ENCODE data around the gene RPTOR.

DNA sequence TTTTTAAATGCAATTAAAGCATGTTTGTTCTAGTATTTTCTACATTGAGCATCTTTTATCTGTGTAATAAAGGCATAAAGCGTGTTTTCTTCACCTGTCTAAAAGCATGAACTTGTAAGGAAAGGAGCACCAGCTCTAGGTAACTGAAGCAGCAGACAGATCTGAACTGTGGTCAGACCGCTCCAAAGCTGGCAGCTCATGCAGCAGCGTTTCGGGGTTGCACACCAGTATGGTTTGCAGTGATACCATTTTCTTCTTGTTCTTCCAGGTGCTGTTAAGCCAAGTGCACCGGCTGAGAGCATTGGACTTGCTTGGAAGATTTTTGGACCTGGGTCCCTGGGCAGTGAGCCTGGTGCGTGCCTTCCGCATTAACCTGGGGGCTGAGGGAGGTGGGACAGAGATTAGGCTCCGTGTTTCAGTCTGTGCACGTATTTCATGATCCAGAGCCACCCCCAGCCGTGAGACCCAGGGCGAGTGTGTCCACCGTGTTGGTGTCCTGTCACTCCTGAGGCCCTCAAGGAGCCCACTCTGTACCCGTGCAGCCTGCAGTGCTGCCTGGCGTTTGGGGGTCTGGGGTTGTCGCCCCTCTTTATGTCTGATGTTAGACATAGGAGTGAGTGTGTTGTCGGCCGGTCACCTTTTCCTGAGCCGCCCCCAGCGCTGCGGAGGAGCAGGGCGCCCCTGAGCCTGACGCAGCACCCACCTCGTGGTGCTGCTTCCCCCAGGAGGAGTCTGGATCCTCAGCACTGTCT, 310.7 kb downstream of the RPTOR start:
- no peak for TF ChIP-seq POLR2AphosphoS5 (IDR thresholded peaks at IDR 0.05)
- TF ChIP-seq, protein P1, sequence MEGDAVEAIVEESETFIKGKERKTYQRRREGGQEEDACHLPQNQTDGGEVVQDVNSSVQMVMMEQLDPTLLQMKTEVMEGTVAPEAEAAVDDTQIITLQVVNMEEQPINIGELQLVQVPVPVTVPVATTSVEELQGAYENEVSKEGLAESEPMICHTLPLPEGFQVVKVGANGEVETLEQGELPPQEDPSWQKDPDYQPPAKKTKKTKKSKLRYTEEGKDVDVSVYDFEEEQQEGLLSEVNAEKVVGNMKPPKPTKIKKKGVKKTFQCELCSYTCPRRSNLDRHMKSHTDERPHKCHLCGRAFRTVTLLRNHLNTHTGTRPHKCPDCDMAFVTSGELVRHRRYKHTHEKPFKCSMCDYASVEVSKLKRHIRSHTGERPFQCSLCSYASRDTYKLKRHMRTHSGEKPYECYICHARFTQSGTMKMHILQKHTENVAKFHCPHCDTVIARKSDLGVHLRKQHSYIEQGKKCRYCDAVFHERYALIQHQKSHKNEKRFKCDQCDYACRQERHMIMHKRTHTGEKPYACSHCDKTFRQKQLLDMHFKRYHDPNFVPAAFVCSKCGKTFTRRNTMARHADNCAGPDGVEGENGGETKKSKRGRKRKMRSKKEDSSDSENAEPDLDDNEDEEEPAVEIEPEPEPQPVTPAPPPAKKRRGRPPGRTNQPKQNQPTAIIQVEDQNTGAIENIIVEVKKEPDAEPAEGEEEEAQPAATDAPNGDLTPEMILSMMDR (IDR thresholded peaks at IDR 0.05): no peak
